ENCODE measurements around the gene MET.

GRCh38 chr7:116782177-116782711 is 110.2 kb downstream of the MET start:
- TF ChIP-seq POLR2AphosphoS5 (IDR thresholded peaks at IDR 0.05; ENCODE audit: insufficient read depth, low read depth, low read length) (no peak), CTCF (IDR thresholded peaks at IDR 0.05; ENCODE audit: extremely low read depth in 1 of 2, insufficient read depth in 1 of 2, low read depth in 1 of 2, low read length in 2 of 2) (no peak), POLR2A (IDR thresholded peaks at IDR 0.05; ENCODE audit: low read depth, low read length) (no peak), MYC (IDR thresholded peaks at IDR 0.05; ENCODE audit: low read depth, low read length) (no peak), EZH2 (IDR thresholded peaks at IDR 0.05; ENCODE audit: borderline replicate concordance, low read depth, low read length, severe bottlenecking) (no peak), GATA2 (IDR thresholded peaks at IDR 0.05; ENCODE audit: insufficient read depth, insufficient read length, low read depth, low read length) (no peak)

All from endothelial cell of umbilical vein (primary cell).